IMR-90 (cell line): Measurements from ENCODE around the gene FERMT2. TPM values are rescaled to one million over a fixed set of nuclear protein-coding genes. Genes with fewer than 3 reads are reported as not detected.

Experiments
- ATAC-seq: fragments of 200-7000 bp; cut with Tn5 transposase; 2 replicates; pipeline ENCODE4 v1.9.1; 2020; ENCODE audit warnings: low read depth, mild to moderate bottlenecking, moderate library complexity
- BruUV-seq: library from RNA; stranded (reverse); fragments of 400-500 nt; replicated peaks from 2 replicates; lab custom pipeline; 2021; lab: Mats Ljungman, UMichigan
- CTCF ChIA-PET: fragments of 300-600 bp; formaldehyde crosslinking; extraction: SDS; loops from one replicate; lab custom pipeline; 2021; ENCODE audit warnings: antibody characterized with exemption; lab: Yijun Ruan, JAX
- POLR2A ChIA-PET: fragments of 300-600 bp; sonication (Branson Sonifier 250); formaldehyde crosslinking; loops from one replicate; lab custom pipeline; 2022; ENCODE audit warnings: antibody characterized with exemption; ENCODE audit not compliant: unreplicated experiment; lab: Charles Lee
- DNase-seq: peaks from one replicate; pipeline ENCODE4 v3.0.0; 2013
- H2AFZ ChIP-seq: replicated peaks from 2 replicates; pipeline ENCODE3; 2013; ENCODE audit warnings: low read length, mild to moderate bottlenecking; ENCODE audit not compliant: poor library complexity
- H2AK5ac ChIP-seq: 2 replicates; pipeline ENCODE4 v1.6.1; 2013; ENCODE audit warnings: low read depth, low read length, inconsistent platforms
- H2AK9ac ChIP-seq: replicated peaks from 2 replicates; pipeline ENCODE3; 2013; ENCODE audit warnings: mild to moderate bottlenecking, low read depth, low read length, moderate library complexity; ENCODE audit not compliant: poor library complexity
- H2BK120ac ChIP-seq: 2 replicates; pipeline ENCODE4 v1.6.1; 2013; ENCODE audit warnings: low read depth, low read length, inconsistent platforms
- H2BK15ac ChIP-seq: 3 replicates; pipeline ENCODE4 v1.6.1; 2013; ENCODE audit warnings: low read depth, low read length, inconsistent platforms
- H2BK20ac ChIP-seq: 2 replicates; pipeline ENCODE4 v1.6.1; 2013; ENCODE audit warnings: low read depth, mild to moderate bottlenecking, inconsistent platforms, low read length, moderate library complexity
- H2BK5ac ChIP-seq: 2 replicates; pipeline ENCODE4 v1.6.1; 2013; ENCODE audit warnings: mild to moderate bottlenecking, low read depth, low read length, inconsistent platforms; ENCODE audit not compliant: poor library complexity, severe bottlenecking
- H3K14ac ChIP-seq: replicated peaks from 2 replicates; pipeline ENCODE4 v1.6.1; 2013; ENCODE audit warnings: low read depth, low read length, inconsistent platforms
- H3K18ac ChIP-seq: 2 replicates; pipeline ENCODE4 v1.6.1; 2013; ENCODE audit warnings: low read depth, low read length, control low read depth
- H3K23ac ChIP-seq: 2 replicates; pipeline ENCODE4 v1.6.1; 2013; ENCODE audit warnings: low read depth, low read length, inconsistent platforms
- H3K27ac ChIP-seq: 2 replicates; pipeline ENCODE4 v1.5.1; 2013; ENCODE audit warnings: mild to moderate bottlenecking, control low read depth, low read length; ENCODE audit not compliant: insufficient read depth
- H3K27me3 ChIP-seq: 2 replicates; pipeline ENCODE4 v1.6.1; 2013; ENCODE audit warnings: low read length; ENCODE audit not compliant: control insufficient read depth, insufficient read depth
- H3K36me3 ChIP-seq: 2 replicates; pipeline ENCODE4 v1.6.1; 2013; ENCODE audit warnings: low read length, mixed read lengths; ENCODE audit not compliant: control insufficient read depth, insufficient read depth
- H3K4ac ChIP-seq: 2 replicates; pipeline ENCODE4 v1.6.1; 2013; ENCODE audit warnings: low read depth, low read length, inconsistent platforms
- H3K4me1 ChIP-seq: 2 replicates; pipeline ENCODE4 v1.6.1; 2013; ENCODE audit warnings: low read length, mixed read lengths; ENCODE audit not compliant: control insufficient read depth, insufficient read depth
- H3K4me2 ChIP-seq: 2 replicates; pipeline ENCODE4 v1.6.1; 2013; ENCODE audit warnings: low read depth, mild to moderate bottlenecking, control low read depth, low read length, moderate library complexity
- H3K4me3 ChIP-seq: 2 replicates; pipeline ENCODE4 v1.5.1; 2013; ENCODE audit warnings: low read depth, mild to moderate bottlenecking, control low read depth, low read length, moderate library complexity; ENCODE audit not compliant: insufficient read depth
- H3K56ac ChIP-seq: 2 replicates; pipeline ENCODE4 v1.6.1; 2013; ENCODE audit warnings: low read length, inconsistent platforms; ENCODE audit not compliant: insufficient read depth; ENCODE audit errors: extremely low read depth
- H3K79me1 ChIP-seq, 2 experiments: 2 replicates each; pipeline ENCODE4 v1.6.1; 2013; ENCODE audit warnings: low read length in 2 of 2, inconsistent platforms in 1 of 2, low read depth in 1 of 2
- H3K9ac ChIP-seq: 2 replicates; pipeline ENCODE4 v1.6.1; 2013; ENCODE audit warnings: low read depth, low read length, control low read depth
- H3K9me1 ChIP-seq: 2 replicates; pipeline ENCODE4 v1.6.1; 2013; ENCODE audit warnings: low read length, inconsistent platforms; ENCODE audit not compliant: insufficient read depth
- H3K9me3 ChIP-seq: 2 replicates; pipeline ENCODE4 v1.6.1; 2013; ENCODE audit warnings: low read length; ENCODE audit not compliant: control insufficient read depth, insufficient read depth
- H4K20me1 ChIP-seq: 2 replicates; pipeline ENCODE4 v1.6.1; 2013; ENCODE audit warnings: low read length, inconsistent platforms; ENCODE audit not compliant: insufficient read depth
- H4K5ac ChIP-seq: 2 replicates; pipeline ENCODE4 v1.6.1; 2013; ENCODE audit warnings: mild to moderate bottlenecking, low read depth, low read length, control low read depth
- H4K8ac ChIP-seq, 2 experiments: 2 replicates each; pipeline ENCODE4 v1.6.1; 2013; ENCODE audit warnings: low read depth in 2 of 2, low read length in 2 of 2, control low read depth in 1 of 2, inconsistent platforms in 1 of 2
- H4K91ac ChIP-seq: 2 replicates; pipeline ENCODE4 v1.6.1; 2013; ENCODE audit warnings: low read depth, low read length, inconsistent platforms; ENCODE audit not compliant: insufficient read depth
- BHLHE40 ChIP-seq: fragments of 150-350 bp; IDR thresholded peaks from 2 replicates; pipeline ENCODE4 v1.6.1; 2016; ENCODE audit warnings: mild to moderate bottlenecking, low read depth, low read length
- CHD1 ChIP-seq: IDR thresholded peaks from 2 replicates; pipeline ENCODE4 v1.6.1; 2012; ENCODE audit warnings: low read depth, low read length, improper control_type of control experiment
- MAFK ChIP-seq: IDR thresholded peaks from 2 replicates; pipeline ENCODE4 v1.6.1; 2012; ENCODE audit warnings: low read depth, low read length, improper control_type of control experiment
- MXI1 ChIP-seq: IDR thresholded peaks from 2 replicates; pipeline ENCODE4 v1.6.1; 2012; ENCODE audit warnings: low read depth, mild to moderate bottlenecking, low read length, moderate library complexity, borderline replicate concordance
- NFE2L2 ChIP-seq: fragments of 150-350 bp; IDR thresholded peaks from 2 replicates; pipeline ENCODE4 v1.6.1; 2016; ENCODE audit warnings: low read depth, mild to moderate bottlenecking, low read length
- RAD21 ChIP-seq: IDR thresholded peaks from 2 replicates; pipeline ENCODE4 v1.6.1; 2012; ENCODE audit warnings: low read length, improper control_type of control experiment
- RCOR1 ChIP-seq: IDR thresholded peaks from 2 replicates; pipeline ENCODE4 v1.6.1; 2012; ENCODE audit warnings: mild to moderate bottlenecking, low read length, improper control_type of control experiment; ENCODE audit not compliant: insufficient replicate concordance
- RFX5 ChIP-seq: IDR thresholded peaks from 2 replicates; pipeline ENCODE4 v1.8.0; 2012; ENCODE audit warnings: low read depth, mild to moderate bottlenecking, low read length, moderate library complexity
- SMC3 ChIP-seq: fragments of 150-350 bp; IDR thresholded peaks from 2 replicates; pipeline ENCODE4 v1.6.1; 2016; ENCODE audit warnings: low read depth, mild to moderate bottlenecking, antibody characterized with exemption, low read length, moderate library complexity
- WGBS, 2 experiments: methylation state at CpG; one replicate each; pipeline versions ENCODE4 v1.1.5 to v1.1.7; 2013; ENCODE audit warnings: missing lambda C conversion rate in 2 of 2; ENCODE audit not compliant: insufficient read length in 1 of 2; ENCODE audit errors: extremely low coverage in 2 of 2; 5-methylcytosine and 5-hydroxymethylcytosine counted together
- dilution Hi-C: fragments of 300-500 bp; cut with HindIII; formaldehyde crosslinking; loops from one replicate; pipeline ENCODE4 v1.14.3; 2018; ENCODE audit warnings: low sequenced_read_pairs; ENCODE audit not compliant: unreplicated experiment
- in situ Hi-C: fragments of 300-500 bp; cut with MboI; formaldehyde crosslinking; loops from 3 replicates; pipeline ENCODE4 v1.14.3; 2019; ENCODE audit warnings: low sequenced_read_pairs, inconsistent platforms, mixed read lengths
- intact Hi-C: fragments of 100-400 bp; cut with micrococcal nuclease; formaldehyde crosslinking; loops from 2 replicates; pipeline ENCODE4 v1.10.0; 2022
- polyA plus RNA-seq, 3 experiments: library from polyadenylated mRNA; depleted of rRNA; stranded (reverse); fragments of >200 nt; gene quantifications; 2 replicates each; pipeline ENCODE4 v1.2.3, GENCODE V29; 2012; ENCODE audit warnings: low replicate concordance in 1 of 3
- total RNA-seq: library from RNA; depleted of rRNA; stranded (reverse); fragments of >200 nt; gene quantifications from 2 replicates; pipeline ENCODE4 v1.2.3, GENCODE V29; 2012
- TF ChIP-seq, protein P1 (sequence below): conservative IDR thresholded peaks from 2 replicates; pipeline ENCODE4 v1.5.1; 2012; ENCODE audit warnings: mild to moderate bottlenecking, low read depth, low read length, improper control_type of control experiment
- TF ChIP-seq, protein P2 (sequence below): fragments of 150-350 bp; IDR thresholded peaks from 2 replicates; pipeline ENCODE4 v1.6.1; 2017; ENCODE audit warnings: mild to moderate bottlenecking, antibody characterized with exemption, low read length, low read depth

FERMT2 gene
- total and polyA plus RNA-seq, 2 of the 4 experiments (the other 2 are of a cell fraction), result 131 to 217 TPM

DNA sequence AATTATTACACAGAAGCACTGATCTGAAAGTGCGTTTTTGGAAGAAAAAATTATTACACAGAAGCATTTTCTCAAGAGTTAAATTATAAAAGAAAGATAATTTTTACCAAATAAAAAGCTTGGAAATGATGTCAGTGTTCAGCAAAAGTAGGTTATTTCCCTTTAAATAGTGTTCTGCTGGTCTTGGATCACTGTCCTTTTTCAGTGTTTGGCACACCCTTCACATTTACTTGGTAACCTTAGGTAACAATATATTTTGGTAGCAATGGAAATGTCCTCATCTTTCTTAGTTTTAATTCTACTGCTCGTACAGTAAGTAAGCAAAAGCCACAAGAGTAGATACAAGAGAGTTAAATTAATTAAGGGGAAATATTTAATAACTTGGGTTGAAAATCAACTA, 40.3 kb downstream of the FERMT2 start:
- Histone ChIP-seq H2AK5ac (no peak overlapping the region), H3K56ac (no peak overlapping the region), H3K4ac (no peak overlapping the region), H3K4me3 (no peak overlapping the region), H3K27me3 (no peaks in the 10 kb centered on the region), H4K91ac (no peak overlapping the region), H2BK15ac (no peak overlapping the region), H3K4me2 (no peak overlapping the region), H3K9ac (no peak overlapping the region), H3K4me1 (peaks cover 12% of the 10 kb centered on the region), H4K20me1 (peaks cover 49% of the 10 kb centered on the region), H2BK20ac (no peak overlapping the region), H3K23ac (no peak overlapping the region), H3K18ac (no peak overlapping the region), H3K9me3 (no peaks in the 10 kb centered on the region), H2AK9ac (no peak overlapping the region), H3K36me3 (peaks cover 22% of the 10 kb centered on the region), H4K8ac (no peak overlapping the region), H2BK120ac (no peak overlapping the region), H2BK5ac (no peak overlapping the region), H2AFZ (no peak overlapping the region), H3K14ac (no peak overlapping the region), H3K9me1 (peaks cover 12% of the 10 kb centered on the region), H3K27ac (no peak overlapping the region), H4K5ac (no peak overlapping the region), H3K79me1 (peaks cover 13 to 58% of the 10 kb centered on the region in 2 experiments)
- ChIA-PET POLR2A (no interaction called here), CTCF (no interaction called here)
- no CpG with 5 or more reads among the region's 2 CpGs for WGBS, 2 experiments
- DNase-seq (no peak), ATAC-seq (no peak)
- in situ Hi-C loops, result no loop called here
- intact Hi-C loops, result no loop called here
- no TSS peak for BruUV-seq
- dilution Hi-C loops, result no loop called here
- no peak for TF ChIP-seq CHD1
- TF ChIP-seq NFE2L2, result no peak
- no peak for TF ChIP-seq RFX5
- no peak for TF ChIP-seq RAD21
- no peak for TF ChIP-seq SMC3
- TF ChIP-seq, protein P1, sequence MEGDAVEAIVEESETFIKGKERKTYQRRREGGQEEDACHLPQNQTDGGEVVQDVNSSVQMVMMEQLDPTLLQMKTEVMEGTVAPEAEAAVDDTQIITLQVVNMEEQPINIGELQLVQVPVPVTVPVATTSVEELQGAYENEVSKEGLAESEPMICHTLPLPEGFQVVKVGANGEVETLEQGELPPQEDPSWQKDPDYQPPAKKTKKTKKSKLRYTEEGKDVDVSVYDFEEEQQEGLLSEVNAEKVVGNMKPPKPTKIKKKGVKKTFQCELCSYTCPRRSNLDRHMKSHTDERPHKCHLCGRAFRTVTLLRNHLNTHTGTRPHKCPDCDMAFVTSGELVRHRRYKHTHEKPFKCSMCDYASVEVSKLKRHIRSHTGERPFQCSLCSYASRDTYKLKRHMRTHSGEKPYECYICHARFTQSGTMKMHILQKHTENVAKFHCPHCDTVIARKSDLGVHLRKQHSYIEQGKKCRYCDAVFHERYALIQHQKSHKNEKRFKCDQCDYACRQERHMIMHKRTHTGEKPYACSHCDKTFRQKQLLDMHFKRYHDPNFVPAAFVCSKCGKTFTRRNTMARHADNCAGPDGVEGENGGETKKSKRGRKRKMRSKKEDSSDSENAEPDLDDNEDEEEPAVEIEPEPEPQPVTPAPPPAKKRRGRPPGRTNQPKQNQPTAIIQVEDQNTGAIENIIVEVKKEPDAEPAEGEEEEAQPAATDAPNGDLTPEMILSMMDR, result no peak
- no peak for TF ChIP-seq RCOR1
- TF ChIP-seq MXI1, result no peak
- no peak for TF ChIP-seq BHLHE40
- TF ChIP-seq MAFK, result no peak
- TF ChIP-seq, protein P2, sequence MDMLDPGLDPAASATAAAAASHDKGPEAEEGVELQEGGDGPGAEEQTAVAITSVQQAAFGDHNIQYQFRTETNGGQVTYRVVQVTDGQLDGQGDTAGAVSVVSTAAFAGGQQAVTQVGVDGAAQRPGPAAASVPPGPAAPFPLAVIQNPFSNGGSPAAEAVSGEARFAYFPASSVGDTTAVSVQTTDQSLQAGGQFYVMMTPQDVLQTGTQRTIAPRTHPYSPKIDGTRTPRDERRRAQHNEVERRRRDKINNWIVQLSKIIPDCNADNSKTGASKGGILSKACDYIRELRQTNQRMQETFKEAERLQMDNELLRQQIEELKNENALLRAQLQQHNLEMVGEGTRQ, result no peak
